ENCODE data around the gene SULT1A2.
"Not testable (repeated sequence)": the region's sequence is repeated elsewhere in the genome, so short reads cannot be mapped to it uniquely, and the experiment has no call there.

Gene SULT1A2

DNA sequence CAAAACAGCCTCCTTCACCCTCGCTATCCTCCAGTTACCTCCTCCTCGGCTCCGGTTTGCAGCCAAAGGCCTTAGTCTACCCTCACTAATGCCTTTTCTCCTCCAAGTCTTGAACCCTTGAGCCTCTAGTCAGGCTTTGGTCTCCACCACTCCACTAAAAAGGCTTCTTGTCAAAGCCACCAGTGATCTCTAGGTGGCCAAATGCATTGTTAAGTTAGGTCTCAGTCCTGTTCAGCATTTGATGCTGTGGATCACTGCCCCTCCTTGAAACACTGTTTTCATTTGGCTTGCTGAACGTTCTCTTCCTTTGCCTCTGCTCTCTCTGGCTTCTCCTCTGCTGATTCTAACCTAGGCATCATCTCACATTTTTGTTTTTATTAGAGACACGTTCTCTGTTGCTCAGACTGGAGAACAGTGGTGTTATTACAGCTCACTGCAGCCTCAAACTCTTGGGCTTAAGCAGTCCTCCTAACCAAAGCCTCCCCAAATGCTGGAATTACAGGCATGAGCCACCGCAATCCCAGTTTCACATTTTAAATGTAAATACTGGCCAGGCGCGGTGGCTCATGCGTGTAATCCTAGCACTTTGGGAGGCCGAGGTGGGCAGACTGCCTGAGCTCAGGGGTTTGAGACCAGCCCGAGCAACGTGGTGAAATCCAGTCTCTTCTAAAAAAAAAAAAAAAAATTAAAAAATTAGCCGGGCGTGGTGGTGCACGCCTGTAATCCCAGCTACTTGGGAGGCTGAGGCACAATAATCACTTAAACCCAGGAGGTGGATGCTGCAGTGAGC, 42.0 kb downstream of the SULT1A2 start:
- H3K27me3 Mint-ChIP-seq: no peaks in the 10 kb centered on the region
- H3K4me3 Mint-ChIP-seq: peak overlapping the region; percentile 83
- H3K27ac Mint-ChIP-seq (ENCODE audit: low read depth): peak overlapping the region; percentile 91
- H3K4me1 Mint-ChIP-seq: peaks cover 27% of the 10 kb centered on the region
- ATAC-seq (replicated peaks; ENCODE audit: extremely low read depth, poor library complexity, severe bottlenecking): no peak
- H3K36me3 Mint-ChIP-seq (ENCODE audit: insufficient read depth): peaks cover 28% of the 10 kb centered on the region
- no peak for DNase-seq (ENCODE audit: low spot score in 2 of 2)
- no peaks in the 10 kb centered on the region for H3K9me3 Mint-ChIP-seq

- Mint-ChIP-seq H3K27me3 (no peaks in the 10 kb centered on the region), H3K9me3 (no peaks in the 10 kb centered on the region), H3K27ac (ENCODE audit: low read depth) (peak within 1 kb of the TSS; percentile 91), H3K4me1 (peaks cover 32% of the 10 kb centered on the region), H3K4me3 (peak within 1 kb of the TSS; percentile 83), H3K36me3 (ENCODE audit: insufficient read depth) (peaks cover 24% of the 10 kb centered on the region)
- DNase-seq (ENCODE audit: low spot score in 2 of 2) (peak; percentile 91 to 93), ATAC-seq (replicated peaks; ENCODE audit: extremely low read depth, poor library complexity, severe bottlenecking) (peak; percentile 83)
Measured at GRCh38 chr16:28553776-28554633, 42.8 kb downstream of the SULT1A2 start, which contains the start of gene SGF29. Gene SGF29, plus strand, starts transcription at chr16:28553920. Its CDS starts 27,150 bp downstream, at chr16:28581070.

GRCh38 chr16:28549301-28549899, 47.5 kb downstream of the SULT1A2 start:
- Mint-ChIP-seq H3K36me3 (ENCODE audit: insufficient read depth) (peaks cover 4% of the 10 kb centered on the region), H3K27me3 (no peaks in the 10 kb centered on the region), H3K9me3 (no peaks in the 10 kb centered on the region), H3K4me3 (no peak overlapping the region), H3K27ac (ENCODE audit: low read depth) (no peak overlapping the region), H3K4me1 (peaks cover 6% of the 10 kb centered on the region)
- ATAC-seq (replicated peaks; ENCODE audit: extremely low read depth, poor library complexity, severe bottlenecking) (no peak), DNase-seq (ENCODE audit: low spot score in 2 of 2) (no peak)

DNA sequence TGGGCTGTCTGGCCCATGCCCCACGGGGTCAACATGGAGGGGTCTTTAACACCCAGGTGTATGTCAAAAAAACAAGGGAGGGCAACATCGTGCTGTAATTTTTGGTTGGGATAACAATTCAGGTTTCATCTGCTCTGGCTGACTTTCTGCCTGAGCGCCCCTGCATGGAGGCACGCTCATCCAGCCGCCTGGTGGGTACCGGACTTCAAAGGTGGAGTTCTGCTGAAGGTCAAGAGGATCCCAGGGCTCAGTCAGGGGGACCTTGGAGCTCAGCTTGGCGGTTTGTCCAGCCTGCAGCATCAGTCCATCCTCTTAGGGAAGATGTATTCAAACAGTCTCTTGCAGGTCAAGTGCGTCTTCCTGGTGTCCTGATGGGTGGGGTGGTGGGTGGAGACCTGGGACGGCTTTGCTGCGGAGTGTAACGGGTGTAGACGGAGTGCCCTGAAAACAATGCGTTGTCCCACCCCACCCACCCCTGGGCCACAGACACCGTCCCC, 48.5 kb downstream of the SULT1A2 start:
- no peaks in the 10 kb centered on the region for H3K27me3 Mint-ChIP-seq
- no peaks in the 10 kb centered on the region for H3K36me3 Mint-ChIP-seq (ENCODE audit: insufficient read depth)
- H3K27ac Mint-ChIP-seq (ENCODE audit: low read depth): no peak overlapping the region
- no peaks in the 10 kb centered on the region for H3K9me3 Mint-ChIP-seq
- peaks cover 5% of the 10 kb centered on the region for H3K4me1 Mint-ChIP-seq
- ATAC-seq (replicated peaks; ENCODE audit: extremely low read depth, poor library complexity, severe bottlenecking) (no peak), DNase-seq (ENCODE audit: low spot score in 2 of 2) (no peak)
- no peak overlapping the region for H3K4me3 Mint-ChIP-seq

GRCh38 chr16:28546626-28547025, 50.2 kb downstream of the SULT1A2 start:
- H3K4me1 Mint-ChIP-seq: peaks cover 10% of the 10 kb centered on the region
- no peak overlapping the region for H3K27ac Mint-ChIP-seq (ENCODE audit: low read depth)
- no peak for DNase-seq (ENCODE audit: low spot score in 2 of 2)
- no peaks in the 10 kb centered on the region for H3K36me3 Mint-ChIP-seq (ENCODE audit: insufficient read depth)
- peaks cover 14% of the 10 kb centered on the region for H3K27me3 Mint-ChIP-seq
- H3K9me3 Mint-ChIP-seq: no peaks in the 10 kb centered on the region
- H3K4me3 Mint-ChIP-seq: no peak overlapping the region
- ATAC-seq (replicated peaks; ENCODE audit: extremely low read depth, poor library complexity, severe bottlenecking): no peak

DNA sequence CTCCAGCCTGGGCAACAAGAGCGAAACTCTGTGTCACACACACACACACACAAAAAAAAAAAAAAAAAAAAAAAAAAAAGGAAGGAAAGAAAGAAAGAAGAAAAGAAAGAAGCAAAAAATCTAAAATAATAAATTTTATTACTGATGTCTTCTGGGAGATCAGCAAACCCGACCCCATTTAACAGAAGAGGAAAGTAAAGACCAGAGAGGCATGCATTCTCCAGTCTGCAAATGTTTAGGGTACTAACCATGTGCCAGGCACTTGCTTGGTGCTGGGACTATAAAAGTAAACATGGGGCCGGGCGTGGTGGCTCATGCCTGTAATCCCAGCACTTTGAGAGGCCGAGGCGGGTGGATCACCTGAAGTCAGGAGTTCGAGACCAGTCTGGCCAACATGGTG, 50.9 kb downstream of the SULT1A2 start:
- not testable (repeated sequence) for H3K36me3 Mint-ChIP-seq (ENCODE audit: insufficient read depth); DNase-seq (ENCODE audit: low spot score in 2 of 2); H3K9me3 Mint-ChIP-seq; ATAC-seq (replicated peaks; ENCODE audit: extremely low read depth, poor library complexity, severe bottlenecking); H3K4me3 Mint-ChIP-seq; H3K4me1 Mint-ChIP-seq
- H3K27me3 Mint-ChIP-seq: peaks cover 17% of the 10 kb centered on the region
- peak overlapping the region; percentile 51 for H3K27ac Mint-ChIP-seq (ENCODE audit: low read depth)

- ATAC-seq (replicated peaks; ENCODE audit: extremely low read depth, poor library complexity, severe bottlenecking) (no peak), DNase-seq (ENCODE audit: low spot score in 2 of 2) (no peak)
- peaks cover 10% of the 10 kb centered on the region for H3K4me1 Mint-ChIP-seq
- H3K4me3 Mint-ChIP-seq: no peak overlapping the region
- peaks cover 17% of the 10 kb centered on the region for H3K27me3 Mint-ChIP-seq
- peak overlapping the region; percentile 51 for H3K27ac Mint-ChIP-seq (ENCODE audit: low read depth)
- no peaks in the 10 kb centered on the region for H3K9me3 Mint-ChIP-seq
- no peaks in the 10 kb centered on the region for H3K36me3 Mint-ChIP-seq (ENCODE audit: insufficient read depth)
Measured at GRCh38 chr16:28544998-28545397, 51.9 kb downstream of the SULT1A2 start.

DNA sequence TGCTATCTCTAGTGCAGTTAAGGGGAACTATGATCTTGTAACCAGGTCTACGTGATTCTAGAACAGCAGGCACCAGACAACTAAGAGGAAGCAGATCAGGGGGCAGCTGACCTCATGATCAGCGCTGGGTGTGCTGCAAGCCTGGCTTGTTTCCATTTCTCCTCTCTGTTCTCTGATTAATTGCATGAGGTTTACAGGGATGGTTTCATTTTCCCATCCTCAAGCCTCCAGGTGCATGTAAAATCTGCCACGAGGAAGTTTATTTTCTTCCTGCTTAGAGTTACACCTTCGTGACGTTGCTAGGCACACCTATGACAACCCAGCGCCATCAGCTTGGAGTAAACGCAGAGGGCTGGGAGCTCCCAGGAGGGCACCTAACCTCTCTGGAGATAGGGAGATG, 53.8 kb downstream of the SULT1A2 start:
- no peak overlapping the region for H3K27ac Mint-ChIP-seq (ENCODE audit: low read depth)
- H3K4me1 Mint-ChIP-seq: peaks cover 5% of the 10 kb centered on the region
- H3K9me3 Mint-ChIP-seq: no peaks in the 10 kb centered on the region
- H3K27me3 Mint-ChIP-seq: peaks cover 17% of the 10 kb centered on the region
- ATAC-seq (replicated peaks; ENCODE audit: extremely low read depth, poor library complexity, severe bottlenecking) (peak; percentile 64), DNase-seq (ENCODE audit: low spot score in 2 of 2) (no peak)
- H3K4me3 Mint-ChIP-seq: no peak overlapping the region
- H3K36me3 Mint-ChIP-seq (ENCODE audit: insufficient read depth): peaks cover 3% of the 10 kb centered on the region

DNA sequence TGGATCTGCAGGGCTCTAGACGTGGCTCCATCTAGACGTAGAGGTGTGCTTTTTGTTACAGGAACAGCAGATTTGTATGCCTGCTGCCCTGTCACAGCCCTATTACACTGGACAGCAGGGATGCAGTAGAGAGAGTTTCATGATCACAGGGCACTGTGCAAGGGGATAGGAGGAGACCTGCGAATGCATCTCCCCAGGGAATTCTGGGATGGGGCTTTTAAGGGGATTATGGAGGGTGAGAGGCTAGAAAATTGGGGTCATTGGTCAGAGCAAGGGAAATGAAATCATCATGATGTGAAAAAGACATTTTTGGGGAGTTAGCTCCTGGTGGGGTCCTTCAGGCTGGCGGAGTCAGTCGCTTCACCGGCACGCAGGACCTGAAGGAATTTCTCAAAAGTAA, 54.2 kb downstream of the SULT1A2 start:
- peaks cover 17% of the 10 kb centered on the region for H3K27me3 Mint-ChIP-seq
- H3K4me1 Mint-ChIP-seq: peaks cover 5% of the 10 kb centered on the region
- no peak overlapping the region for H3K4me3 Mint-ChIP-seq
- H3K9me3 Mint-ChIP-seq: no peaks in the 10 kb centered on the region
- no peak for ATAC-seq (replicated peaks; ENCODE audit: extremely low read depth, poor library complexity, severe bottlenecking)
- DNase-seq (ENCODE audit: low spot score in 2 of 2): no peak
- H3K27ac Mint-ChIP-seq (ENCODE audit: low read depth): no peak overlapping the region
- H3K36me3 Mint-ChIP-seq (ENCODE audit: insufficient read depth): peaks cover 3% of the 10 kb centered on the region
